Gastrocnemius medialis (tissue), 4 donors: ENCODE results near the gene PAQR5.

Source experiments
- CTCF ChIP-seq, 5 experiments: fragments of 450-650 bp in 3 of 5; fragments of 200-600 bp in 2 of 5; sonication (generic) in 2 of 5; IDR thresholded peaks in 4 of 5; conservative IDR thresholded peaks in 1 of 5; 1 replicate in 4 of 5; 2 replicates in 1 of 5; pipeline ENCODE4 v1.5.1; 2016 to 2019; ENCODE audit warnings: antibody characterized with exemption in 5 of 5, mild to moderate bottlenecking in 3 of 5, moderate library complexity in 3 of 5
- POLR2A ChIP-seq, 2 donors: fragments of 450-650 bp; IDR thresholded peaks; one replicate each; pipeline ENCODE4 v1.6.1; 2017; ENCODE audit warnings: antibody characterized with exemption in 2 of 2, mild to moderate bottlenecking in 2 of 2, moderate library complexity in 2 of 2

- TF ChIP-seq CTCF (IDR thresholded peaks at IDR 0.05 in 4 of 5, conservative IDR thresholded peaks at IDR 0.05 in 1 of 5) (no peak), POLR2A (IDR thresholded peaks at IDR 0.05) (no peak)
Measured at GRCh38 chr15:69292826-69293420, 5.8 kb upstream of the PAQR5 start.
